Measurements from ENCODE around the gene JKAMP.
A peak's percentile ranks its signal among the peaks of the same experiment; 100 is the strongest.

JKAMP gene

GRCh38 chr14:59490756-59491155 lies 6.4 kb downstream of the JKAMP start:
- TF ChIP-seq POLR2A (IDR thresholded peaks at IDR 0.05; ENCODE audit: low read depth, low read length): no peak
- no peak for FAIRE-seq
- no peak for DNase-seq (ENCODE audit: insufficient read length, low spot score)

GRCh38 chr14:59492384-59492783 lies 8.1 kb downstream of the JKAMP start:
- FAIRE-seq (no peak), DNase-seq (ENCODE audit: insufficient read length, low spot score) (no peak)
- no peak for TF ChIP-seq POLR2A (IDR thresholded peaks at IDR 0.05; ENCODE audit: low read depth, low read length)

GRCh38 chr14:59500732-59501131 lies 16.4 kb downstream of the JKAMP start:
- DNase-seq (ENCODE audit: insufficient read length, low spot score): no peak
- FAIRE-seq: no peak
- TF ChIP-seq POLR2A (IDR thresholded peaks at IDR 0.05; ENCODE audit: low read depth, low read length): no peak

GRCh38 chr14:59503256-59503655 lies 18.9 kb downstream of the JKAMP start:
- DNase-seq (ENCODE audit: insufficient read length, low spot score): no peak
- FAIRE-seq: no peak
- no peak for TF ChIP-seq POLR2A (IDR thresholded peaks at IDR 0.05; ENCODE audit: low read depth, low read length)

- FAIRE-seq (peak; percentile 81), DNase-seq (ENCODE audit: insufficient read length, low spot score) (peak; percentile 20)
- no peak for TF ChIP-seq POLR2A (IDR thresholded peaks at IDR 0.05; ENCODE audit: low read depth, low read length)
Observed at GRCh38 chr14:59507063-59507751, 22.9 kb downstream of the JKAMP start.

- DNase-seq (ENCODE audit: insufficient read length, low spot score) (no peak), FAIRE-seq (no peak)
- no peak for TF ChIP-seq POLR2A (IDR thresholded peaks at IDR 0.05; ENCODE audit: low read depth, low read length)
Observed at GRCh38 chr14:59507752-59508103, 23.4 kb downstream of the JKAMP start.

GRCh38 chr14:59509101-59509500 lies 24.8 kb downstream of the JKAMP start:
- FAIRE-seq: no peak
- DNase-seq (ENCODE audit: insufficient read length, low spot score): no peak
- no peak for TF ChIP-seq POLR2A (IDR thresholded peaks at IDR 0.05; ENCODE audit: low read depth, low read length)

GRCh38 chr14:59510001-59510400 lies 25.7 kb downstream of the JKAMP start:
- FAIRE-seq (no peak), DNase-seq (ENCODE audit: insufficient read length, low spot score) (no peak)
- no peak for TF ChIP-seq POLR2A (IDR thresholded peaks at IDR 0.05; ENCODE audit: low read depth, low read length)

- TF ChIP-seq POLR2A (IDR thresholded peaks at IDR 0.05; ENCODE audit: low read depth, low read length): no peak
- DNase-seq (ENCODE audit: insufficient read length, low spot score) (no peak), FAIRE-seq (no peak)
Observed at GRCh38 chr14:59510966-59511365, 26.6 kb downstream of the JKAMP start.

GRCh38 chr14:59511916-59512575 lies 27.7 kb downstream of the JKAMP start:
- no peak for TF ChIP-seq POLR2A (IDR thresholded peaks at IDR 0.05; ENCODE audit: low read depth, low read length)
- FAIRE-seq (no peak), DNase-seq (ENCODE audit: insufficient read length, low spot score) (no peak)

GRCh38 chr14:59520224-59520623 lies 35.9 kb downstream of the JKAMP start:
- FAIRE-seq (no peak), DNase-seq (ENCODE audit: insufficient read length, low spot score) (no peak)
- no peak for TF ChIP-seq POLR2A (IDR thresholded peaks at IDR 0.05; ENCODE audit: low read depth, low read length)

- TF ChIP-seq POLR2A (IDR thresholded peaks at IDR 0.05; ENCODE audit: low read depth, low read length): no peak
- DNase-seq (ENCODE audit: insufficient read length, low spot score) (no peak), FAIRE-seq (no peak)
Observed at GRCh38 chr14:59529189-59529588, 44.9 kb downstream of the JKAMP start.

GRCh38 chr14:59530349-59530748 lies 46.0 kb downstream of the JKAMP start:
- DNase-seq (ENCODE audit: insufficient read length, low spot score) (no peak), FAIRE-seq (no peak)
- no peak for TF ChIP-seq POLR2A (IDR thresholded peaks at IDR 0.05; ENCODE audit: low read depth, low read length)

GRCh38 chr14:59532419-59532818 lies 48.1 kb downstream of the JKAMP start:
- TF ChIP-seq POLR2A (IDR thresholded peaks at IDR 0.05; ENCODE audit: low read depth, low read length): no peak
- no peak for DNase-seq (ENCODE audit: insufficient read length, low spot score)
- no peak for FAIRE-seq

GRCh38 chr14:59534361-59534987 lies 50.2 kb downstream of the JKAMP start:
- FAIRE-seq: no peak
- TF ChIP-seq POLR2A (IDR thresholded peaks at IDR 0.05; ENCODE audit: low read depth, low read length): no peak
- no peak for DNase-seq (ENCODE audit: insufficient read length, low spot score)
